Nephron progenitor cell (in vitro differentiated cells): ENCODE results near the gene CDK5RAP3.

Experiments
- DNase-seq: peaks from one replicate; pipeline ENCODE4 v3.0.0; 2021
- H3K27ac Mint-ChIP-seq: 2 replicates; pipeline ENCODE4 v1.8.0; 2021; ENCODE audit warnings: mild to moderate bottlenecking, moderate library complexity, mixed read lengths
- H3K27me3 Mint-ChIP-seq: 2 replicates; pipeline ENCODE4 v1.8.0; 2021; ENCODE audit warnings: mild to moderate bottlenecking, low read depth, mixed read lengths; ENCODE audit not compliant: poor library complexity
- H3K36me3 Mint-ChIP-seq: 2 replicates; pipeline ENCODE4 v1.8.0; 2021; ENCODE audit warnings: low read depth, mixed read lengths
- H3K4me1 Mint-ChIP-seq: 2 replicates; pipeline ENCODE4 v1.8.0; 2021; ENCODE audit warnings: mixed read lengths
- H3K4me3 Mint-ChIP-seq: 2 replicates; pipeline ENCODE4 v1.8.0; 2021; ENCODE audit warnings: mild to moderate bottlenecking, moderate library complexity, mixed read lengths
- H3K9me3 Mint-ChIP-seq: 2 replicates; pipeline ENCODE4 v1.8.0; 2021; ENCODE audit warnings: mild to moderate bottlenecking, moderate library complexity, mixed read lengths
- TF ChIP-seq, protein P1 (sequence below): fragments of 200-600 bp; sonication (generic); IDR thresholded peaks from 2 replicates; pipeline ENCODE4 v1.5.0; 2021; ENCODE audit warnings: antibody characterized with exemption

The CDK5RAP3 gene

DNA sequence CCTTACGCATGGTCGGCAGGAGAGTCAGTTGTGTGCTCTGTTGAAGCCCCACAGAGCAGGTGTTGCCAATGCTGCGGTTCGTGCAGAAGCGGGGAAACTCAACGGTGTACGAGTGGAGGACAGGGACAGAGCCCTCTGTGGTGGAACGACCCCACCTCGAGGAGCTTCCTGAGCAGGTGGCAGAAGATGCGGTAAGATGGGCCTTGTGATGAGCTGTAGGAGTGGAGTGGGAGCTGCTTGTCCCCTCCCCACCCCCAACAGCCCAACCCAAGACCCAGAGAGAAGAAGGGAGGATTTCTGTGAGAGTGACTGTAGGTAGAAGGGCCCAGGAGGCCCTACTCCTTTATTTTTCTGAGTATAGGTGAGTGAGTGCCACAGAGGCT lies 4.9 kb downstream of the CDK5RAP3 start:
- H3K27ac Mint-ChIP-seq: no peak overlapping the region
- TF ChIP-seq, protein P1, sequence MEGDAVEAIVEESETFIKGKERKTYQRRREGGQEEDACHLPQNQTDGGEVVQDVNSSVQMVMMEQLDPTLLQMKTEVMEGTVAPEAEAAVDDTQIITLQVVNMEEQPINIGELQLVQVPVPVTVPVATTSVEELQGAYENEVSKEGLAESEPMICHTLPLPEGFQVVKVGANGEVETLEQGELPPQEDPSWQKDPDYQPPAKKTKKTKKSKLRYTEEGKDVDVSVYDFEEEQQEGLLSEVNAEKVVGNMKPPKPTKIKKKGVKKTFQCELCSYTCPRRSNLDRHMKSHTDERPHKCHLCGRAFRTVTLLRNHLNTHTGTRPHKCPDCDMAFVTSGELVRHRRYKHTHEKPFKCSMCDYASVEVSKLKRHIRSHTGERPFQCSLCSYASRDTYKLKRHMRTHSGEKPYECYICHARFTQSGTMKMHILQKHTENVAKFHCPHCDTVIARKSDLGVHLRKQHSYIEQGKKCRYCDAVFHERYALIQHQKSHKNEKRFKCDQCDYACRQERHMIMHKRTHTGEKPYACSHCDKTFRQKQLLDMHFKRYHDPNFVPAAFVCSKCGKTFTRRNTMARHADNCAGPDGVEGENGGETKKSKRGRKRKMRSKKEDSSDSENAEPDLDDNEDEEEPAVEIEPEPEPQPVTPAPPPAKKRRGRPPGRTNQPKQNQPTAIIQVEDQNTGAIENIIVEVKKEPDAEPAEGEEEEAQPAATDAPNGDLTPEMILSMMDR: no peak
- DNase-seq: no peak
- H3K27me3 Mint-ChIP-seq: peaks cover 11% of the 10 kb centered on the region
- peaks cover 49% of the 10 kb centered on the region for H3K4me1 Mint-ChIP-seq
- H3K4me3 Mint-ChIP-seq: no peak overlapping the region
- no peaks in the 10 kb centered on the region for H3K9me3 Mint-ChIP-seq
- peaks cover 63% of the 10 kb centered on the region for H3K36me3 Mint-ChIP-seq

DNA sequence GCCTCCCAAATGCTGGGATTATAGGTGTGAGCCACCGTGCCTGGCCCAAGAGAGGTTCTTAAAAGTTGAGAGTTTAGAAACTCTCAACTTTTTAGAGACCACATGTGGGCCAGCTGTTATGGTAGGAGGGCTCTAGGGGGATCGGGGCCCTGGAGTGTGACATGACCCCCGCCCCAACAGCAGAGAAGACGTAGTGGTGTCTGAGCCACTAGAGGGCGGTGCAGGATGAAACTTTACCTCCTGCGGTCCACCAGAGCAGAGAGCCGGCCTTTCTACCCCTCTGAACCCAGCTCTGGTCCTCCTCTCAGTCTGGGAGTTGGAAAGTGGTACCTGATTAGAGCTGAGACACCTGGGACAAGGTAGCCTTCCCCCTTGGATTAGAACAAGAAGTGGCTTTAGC lies 7.4 kb downstream of the CDK5RAP3 start:
- peaks cover 65% of the 10 kb centered on the region for H3K36me3 Mint-ChIP-seq
- H3K4me1 Mint-ChIP-seq: peaks cover 56% of the 10 kb centered on the region
- DNase-seq: peak; percentile 80
- no peak overlapping the region for H3K27ac Mint-ChIP-seq
- no peak overlapping the region for H3K4me3 Mint-ChIP-seq
- no peaks in the 10 kb centered on the region for H3K9me3 Mint-ChIP-seq
- TF ChIP-seq, protein P1: peak; percentile 74
- H3K27me3 Mint-ChIP-seq: peaks cover 11% of the 10 kb centered on the region

- no peaks in the 10 kb centered on the region for H3K9me3 Mint-ChIP-seq
- H3K27ac Mint-ChIP-seq: no peak overlapping the region
- peaks cover 11% of the 10 kb centered on the region for H3K27me3 Mint-ChIP-seq
- DNase-seq: no peak
- H3K4me1 Mint-ChIP-seq: peaks cover 52% of the 10 kb centered on the region
- no peak overlapping the region for H3K4me3 Mint-ChIP-seq
- H3K36me3 Mint-ChIP-seq: peaks cover 60% of the 10 kb centered on the region
- TF ChIP-seq, protein P1: no peak
Measured at GRCh38 chr17:47980541-47980940, 9.6 kb downstream of the CDK5RAP3 start.

DNA sequence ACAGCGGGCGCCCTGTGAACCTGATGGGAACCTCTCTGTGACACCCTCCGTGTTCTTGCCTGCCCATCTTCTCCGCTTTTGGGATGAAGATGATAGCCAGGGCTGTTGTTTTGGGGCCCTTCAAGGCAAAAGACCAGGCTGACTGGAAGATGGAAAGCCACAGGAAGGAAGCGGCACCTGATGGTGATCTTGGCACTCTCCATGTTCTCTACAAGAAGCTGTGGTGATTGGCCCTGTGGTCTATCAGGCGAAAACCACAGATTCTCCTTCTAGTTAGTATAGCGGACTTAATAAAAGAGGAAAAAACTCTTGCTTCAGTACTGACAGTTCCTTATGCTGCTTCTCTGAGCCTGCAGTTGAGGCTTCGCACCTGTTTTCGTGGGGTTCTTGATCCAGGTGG lies 10.5 kb downstream of the CDK5RAP3 start:
- no peak overlapping the region for H3K27ac Mint-ChIP-seq
- H3K9me3 Mint-ChIP-seq: no peaks in the 10 kb centered on the region
- TF ChIP-seq, protein P1: no peak
- peaks cover 58% of the 10 kb centered on the region for H3K4me1 Mint-ChIP-seq
- DNase-seq: no peak
- no peak overlapping the region for H3K4me3 Mint-ChIP-seq
- peaks cover 60% of the 10 kb centered on the region for H3K36me3 Mint-ChIP-seq
- H3K27me3 Mint-ChIP-seq: peaks cover 15% of the 10 kb centered on the region

GRCh38 chr17:47982091-47982617 lies 11.2 kb downstream of the CDK5RAP3 start:
- peaks cover 65% of the 10 kb centered on the region for H3K4me1 Mint-ChIP-seq
- H3K4me3 Mint-ChIP-seq: no peak overlapping the region
- H3K9me3 Mint-ChIP-seq: no peaks in the 10 kb centered on the region
- no peak for DNase-seq
- TF ChIP-seq, protein P1: no peak
- H3K27me3 Mint-ChIP-seq: peaks cover 17% of the 10 kb centered on the region
- peaks cover 57% of the 10 kb centered on the region for H3K36me3 Mint-ChIP-seq
- no peak overlapping the region for H3K27ac Mint-ChIP-seq

DNA sequence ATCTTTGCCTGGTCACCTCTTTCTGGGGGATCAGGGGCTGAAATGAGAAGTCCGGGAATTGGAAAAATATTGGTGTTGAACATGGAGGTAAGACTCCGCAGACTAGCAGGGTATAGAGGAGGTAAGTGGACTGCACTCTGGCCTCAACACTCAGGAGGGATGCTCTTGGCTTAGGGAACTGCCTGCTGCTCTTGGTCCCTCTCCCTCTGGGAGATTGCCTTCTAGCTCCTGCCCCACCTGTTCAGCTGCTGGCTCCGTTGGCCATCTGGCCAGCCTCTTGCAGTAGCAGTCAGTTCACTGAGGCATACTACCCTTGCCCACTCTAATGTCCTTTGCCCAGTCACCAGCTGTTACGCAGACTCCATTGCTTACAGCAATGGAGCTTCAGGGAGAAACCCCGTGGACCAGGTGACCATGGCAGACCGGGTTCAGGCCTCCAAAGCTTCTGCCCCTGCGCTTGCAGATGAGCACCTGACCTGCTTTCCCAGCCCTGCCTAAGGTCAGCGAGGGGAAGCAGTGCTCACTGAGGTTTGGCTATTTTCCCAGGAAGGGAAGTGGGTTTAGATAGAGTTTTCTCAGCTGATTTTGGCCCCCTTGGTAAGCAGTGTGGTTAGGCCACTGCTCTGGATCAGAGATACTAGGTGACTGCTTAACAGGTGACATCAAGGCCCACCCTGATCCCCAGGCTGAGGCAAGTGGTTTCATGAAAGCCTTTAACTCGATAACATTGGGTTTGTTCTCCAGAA lies 11.9 kb downstream of the CDK5RAP3 start:
- H3K27me3 Mint-ChIP-seq: peaks cover 17% of the 10 kb centered on the region
- peaks cover 72% of the 10 kb centered on the region for H3K4me1 Mint-ChIP-seq
- TF ChIP-seq, protein P1: no peak
- no peaks in the 10 kb centered on the region for H3K9me3 Mint-ChIP-seq
- H3K4me3 Mint-ChIP-seq: no peak overlapping the region
- no peak overlapping the region for H3K27ac Mint-ChIP-seq
- no peak for DNase-seq
- peaks cover 51% of the 10 kb centered on the region for H3K36me3 Mint-ChIP-seq
